Myocyte (in vitro differentiated cells): Measurements from ENCODE around the gene CRYBB3. TPM values are rescaled to one million over a fixed set of nuclear protein-coding genes. Genes with fewer than 3 reads are reported as not detected.

Experiments
- DNase-seq: peaks from one replicate; pipeline ENCODE4 v3.0.0-alpha.2; 2012; ENCODE audit warnings: low read depth
- polyA plus RNA-seq: library from polyadenylated mRNA; unstranded; fragments of >200 nt; gene quantifications from one replicate; pipeline ENCODE4 v1.2.1, GENCODE V29; 2012; ENCODE audit warnings: missing spikeins
- total RNA-seq: library from RNA; depleted of rRNA; stranded (reverse); fragments of >200 nt; gene quantifications from 2 replicates; pipeline ENCODE4 v1.2.3, GENCODE V29; 2014

Gene CRYBB3
- not detected in 2 replicates for total RNA-seq
- polyA plus RNA-seq, result not detected

GRCh38 chr22:25199731-25200520, at the start of gene CRYBB3:
Gene CRYBB3, plus strand, starts transcription at chr22:25199858. Its CDS starts 1,539 bp downstream, at chr22:25201397.
- DNase-seq, result peak; percentile 41

DNA sequence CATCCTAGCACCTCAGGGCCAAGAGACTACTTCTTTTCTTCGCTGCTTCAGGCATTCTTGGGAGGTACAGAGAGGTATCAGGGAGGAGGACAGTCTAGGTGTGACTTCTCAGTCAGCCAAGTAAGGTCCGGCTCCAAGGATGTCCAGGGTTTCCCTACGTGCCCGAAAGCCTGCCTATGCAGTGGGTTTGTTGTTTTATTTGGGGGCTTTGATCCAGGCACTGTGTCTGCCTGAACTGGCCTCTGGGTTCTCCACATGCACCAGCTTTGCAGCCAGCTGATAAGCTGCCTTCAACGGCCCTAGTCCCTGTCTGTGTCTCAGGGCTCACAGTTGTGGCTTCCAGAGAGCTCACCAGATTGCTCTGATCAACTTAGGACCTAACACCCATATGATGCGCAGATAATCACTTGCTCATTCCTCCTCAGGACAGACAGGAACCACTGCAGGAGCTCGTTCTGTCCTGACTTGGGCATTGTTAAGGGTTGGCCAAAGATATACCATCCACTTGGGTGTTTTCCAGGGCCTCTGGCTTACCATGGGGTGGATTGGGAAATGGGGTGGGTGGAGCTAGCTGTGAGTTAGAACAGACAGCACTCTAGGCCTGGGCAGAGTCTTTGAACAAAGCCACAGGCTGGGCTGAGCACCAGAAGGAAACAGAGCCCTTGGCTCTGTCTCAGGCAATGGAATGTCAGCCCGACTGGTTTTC, 45.5 kb upstream of the CRYBB3 start:
- peak; percentile 71 for DNase-seq

GRCh38 chr22:25154667-25154999, 45.0 kb upstream of the CRYBB3 start:
- DNase-seq, result peak; percentile 19

- DNase-seq, result peak; percentile 37
Observed at GRCh38 chr22:25156736-25157135, 42.9 kb upstream of the CRYBB3 start.

- DNase-seq, result peak; percentile 99
Observed at GRCh38 chr22:25159028-25159427, 40.6 kb upstream of the CRYBB3 start.

DNA sequence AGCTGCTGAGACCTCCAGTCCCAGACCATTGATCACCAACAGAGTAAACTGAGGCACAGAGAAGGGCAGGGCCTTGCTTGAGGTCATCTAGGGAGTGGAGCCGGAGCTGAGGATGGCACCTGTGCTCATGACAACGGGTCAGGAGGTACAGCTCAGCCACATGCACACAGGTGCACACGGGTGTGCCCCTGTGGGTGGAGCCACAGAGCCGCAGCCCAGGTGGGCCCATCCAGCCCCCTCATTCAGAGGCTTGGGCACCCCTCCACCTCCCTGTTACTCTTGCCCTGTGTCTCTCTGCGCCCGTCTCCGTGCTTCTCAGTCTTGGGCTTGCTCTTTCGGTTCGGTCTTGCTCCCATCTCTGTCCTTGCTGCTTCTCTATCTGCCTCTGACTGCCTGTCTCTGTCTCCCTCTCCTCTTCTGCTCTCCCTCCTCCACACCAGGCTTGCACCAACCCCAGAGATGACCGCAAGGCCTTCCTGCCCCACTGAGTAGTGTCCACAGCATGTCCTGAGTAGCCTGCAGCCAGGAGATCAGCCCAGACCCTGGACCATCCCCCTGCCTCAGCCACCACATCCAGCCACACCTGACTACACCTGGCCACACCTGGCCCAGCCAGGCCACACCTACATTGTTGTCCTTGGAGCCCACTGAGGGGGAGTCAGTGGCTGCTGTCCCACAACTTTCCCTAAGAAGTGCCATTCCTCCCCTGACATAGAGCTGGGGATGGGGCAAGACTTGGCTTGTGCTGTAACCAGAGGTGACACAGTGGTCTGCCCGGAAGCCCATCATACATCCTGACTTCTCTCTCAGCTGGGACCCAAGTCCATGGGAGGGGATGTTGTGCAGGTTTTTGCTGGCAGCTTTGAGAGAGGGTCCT, 39.3 kb upstream of the CRYBB3 start:
- no peak for DNase-seq

GRCh38 chr22:25161017-25161915, 38.4 kb upstream of the CRYBB3 start:
- no peak for DNase-seq

DNA sequence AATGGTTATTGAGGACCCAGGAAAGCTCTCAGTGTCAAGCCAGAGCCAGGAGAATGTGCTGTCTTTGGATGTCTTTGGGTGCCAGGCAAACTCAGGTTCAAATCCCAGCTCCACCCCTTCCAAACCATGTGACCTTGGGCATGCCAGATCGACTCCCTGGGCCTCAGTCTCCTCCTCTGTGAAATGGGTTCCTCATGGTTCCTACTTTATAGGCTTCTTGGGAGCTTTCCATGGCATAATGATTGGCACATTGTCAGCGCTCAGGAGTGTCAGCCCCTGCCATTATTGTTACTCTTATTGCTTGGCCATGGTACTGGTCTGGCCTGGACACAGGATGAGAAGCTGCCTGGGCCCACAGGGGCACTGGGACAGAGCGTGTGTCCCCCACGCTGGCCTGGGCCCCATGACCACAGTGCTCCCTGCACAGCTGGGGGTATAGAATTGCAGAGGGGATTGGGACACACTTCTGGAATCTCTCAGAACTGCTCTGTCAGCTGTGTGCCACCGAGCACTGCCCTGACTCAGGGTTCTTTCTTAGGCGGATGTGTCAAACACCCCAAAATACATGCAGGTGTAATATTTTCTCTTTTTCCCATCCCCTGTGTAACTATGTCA, 37.6 kb upstream of the CRYBB3 start:
- DNase-seq, result peak; percentile 70

DNA sequence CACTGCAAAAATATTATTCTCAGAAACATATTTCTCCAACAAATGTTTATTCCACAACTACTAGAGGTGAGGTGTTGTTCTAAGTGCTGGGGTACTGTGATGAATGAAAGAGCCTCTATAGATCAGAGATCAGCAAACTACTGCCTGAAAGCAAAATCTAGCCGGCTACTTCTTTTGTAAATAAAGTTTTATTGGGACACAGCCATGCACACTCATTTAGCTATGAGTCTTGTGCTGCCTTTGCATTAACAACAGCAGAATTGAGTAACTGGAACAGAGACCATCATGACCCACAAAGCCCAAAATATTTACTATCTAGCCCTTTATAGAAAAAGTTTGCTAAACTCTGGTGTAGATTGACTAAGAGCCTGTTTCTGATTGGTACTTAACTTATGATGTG, 37.1 kb upstream of the CRYBB3 start:
- DNase-seq, result no peak

GRCh38 chr22:25165785-25166184, 33.9 kb upstream of the CRYBB3 start:
- no peak for DNase-seq

DNA sequence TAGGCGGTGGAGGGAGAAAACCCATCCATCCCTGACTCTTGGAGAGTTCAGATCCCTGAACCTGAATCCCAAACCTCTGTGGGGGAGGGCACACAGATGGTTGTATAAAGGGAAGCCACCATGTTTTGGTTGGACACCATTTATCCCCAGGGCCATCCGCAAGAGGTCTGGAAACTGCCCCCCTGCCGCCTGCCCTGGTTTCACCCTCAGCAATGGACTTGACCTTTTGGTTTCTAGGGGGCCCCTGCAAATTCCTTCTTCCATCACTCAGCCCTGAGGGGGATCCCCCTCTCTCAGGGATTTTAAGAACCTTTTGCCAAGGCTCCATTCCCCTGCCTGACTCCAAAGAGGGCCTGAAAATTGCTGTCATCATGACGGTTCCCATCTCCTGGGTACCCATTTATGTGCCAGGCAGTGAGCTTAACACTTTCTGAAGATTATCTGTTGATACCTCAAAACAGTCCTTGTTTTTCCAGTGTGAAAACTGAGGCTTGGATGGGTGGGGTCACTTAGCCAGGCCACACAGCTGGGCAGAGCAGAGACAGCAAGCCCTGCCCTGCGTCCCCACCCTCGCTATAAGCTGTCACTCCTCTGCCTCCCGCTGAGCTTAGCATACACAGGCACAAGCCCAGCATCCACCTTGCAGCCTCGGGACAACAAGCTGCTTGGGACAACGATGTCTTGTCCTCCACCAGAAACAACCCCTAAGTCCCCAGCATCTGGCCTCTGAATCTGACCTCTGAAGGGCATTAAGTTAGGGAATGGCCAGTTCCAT, 33.2 kb upstream of the CRYBB3 start:
- DNase-seq, result no peak

GRCh38 chr22:25167082-25167481, 32.6 kb upstream of the CRYBB3 start:
- no peak for DNase-seq

GRCh38 chr22:25167834-25168601, 31.6 kb upstream of the CRYBB3 start:
- DNase-seq, result no peak

DNA sequence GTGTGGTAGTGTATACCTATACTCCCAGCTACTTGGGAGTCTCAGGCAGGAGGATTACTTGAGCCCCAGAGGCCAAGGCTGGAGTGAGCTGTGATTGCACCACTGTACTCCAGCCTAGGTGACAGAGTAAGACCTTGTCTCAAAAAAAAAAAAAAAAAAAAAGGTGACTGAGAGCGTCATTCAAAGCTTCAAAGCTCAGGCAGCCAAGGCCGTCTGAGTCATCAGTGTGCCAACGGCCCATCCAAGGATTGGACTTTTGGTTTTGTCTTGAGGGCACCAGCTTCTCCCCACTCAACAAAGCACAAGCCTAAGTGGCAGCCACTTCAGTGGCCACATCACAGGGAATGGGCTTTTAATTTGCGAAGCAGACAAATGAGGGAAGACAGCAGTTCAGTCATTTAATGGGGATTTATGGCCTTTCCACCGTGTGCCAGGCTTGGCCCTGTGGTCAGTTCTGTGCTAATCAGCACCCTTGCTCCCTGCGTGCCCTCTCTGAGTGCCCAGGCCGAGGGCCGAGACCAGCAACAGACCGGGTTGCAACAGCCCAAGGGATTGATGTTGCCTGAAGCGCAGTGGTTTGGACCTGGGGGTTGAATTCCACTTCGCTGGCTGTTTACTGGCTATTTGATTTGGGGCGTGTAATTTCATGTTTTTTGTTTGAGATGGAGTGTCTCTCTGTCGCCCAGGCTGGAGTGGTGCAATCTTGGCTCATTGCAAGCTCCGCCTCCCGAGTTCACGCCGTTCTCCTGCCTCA, 30.2 kb upstream of the CRYBB3 start:
- DNase-seq, result no peak

DNA sequence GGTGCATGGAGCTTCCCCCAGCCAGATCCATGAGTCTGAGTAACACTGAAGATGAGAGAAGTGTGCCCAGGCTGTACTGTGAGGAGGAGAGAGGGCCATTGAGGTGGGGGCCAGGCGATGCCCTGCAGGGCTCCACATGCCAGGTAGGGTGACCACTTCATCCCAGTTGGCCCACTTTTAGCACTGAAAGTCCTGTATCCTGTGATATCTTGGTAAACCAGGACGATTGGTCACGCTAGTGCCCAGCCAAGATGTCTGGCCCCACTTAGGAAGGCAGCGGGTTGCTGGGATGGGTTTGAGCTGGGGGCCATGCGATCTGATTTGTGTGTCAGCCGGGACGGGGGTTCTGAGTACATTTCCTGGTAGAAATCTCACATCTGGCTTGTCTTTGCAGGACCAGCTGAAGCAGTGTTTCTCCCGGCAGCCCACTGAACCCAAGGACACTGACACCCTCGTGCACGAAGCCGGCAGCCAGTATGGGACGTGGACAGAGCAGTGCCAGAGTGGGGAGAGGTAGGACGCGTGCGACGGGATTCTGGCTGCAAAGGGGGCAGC, 29.2 kb upstream of the CRYBB3 start:
- DNase-seq, result no peak

- no peak for DNase-seq
Observed at GRCh38 chr22:25172153-25172552, 27.5 kb upstream of the CRYBB3 start.

- DNase-seq, result no peak
Observed at GRCh38 chr22:25174156-25174887, 25.3 kb upstream of the CRYBB3 start.
